Activated CD8-positive, alpha-beta memory T cell treated with anti-CD3 and anti-CD28 coated beads, Interleukin-2, amount 50 U/mL, for 1 hour (primary cell): ENCODE measurements around the gene RMND5A.
"Not testable (repeated sequence)": the region's sequence is repeated elsewhere in the genome, so short reads cannot be mapped to it uniquely, and the experiment has no call there.

Experiments used
- DNase-seq: peaks from one replicate; pipeline ENCODE4 v3.0.0-alpha.2; 2020; ENCODE audit errors: extremely low read depth

RMND5A gene

DNA sequence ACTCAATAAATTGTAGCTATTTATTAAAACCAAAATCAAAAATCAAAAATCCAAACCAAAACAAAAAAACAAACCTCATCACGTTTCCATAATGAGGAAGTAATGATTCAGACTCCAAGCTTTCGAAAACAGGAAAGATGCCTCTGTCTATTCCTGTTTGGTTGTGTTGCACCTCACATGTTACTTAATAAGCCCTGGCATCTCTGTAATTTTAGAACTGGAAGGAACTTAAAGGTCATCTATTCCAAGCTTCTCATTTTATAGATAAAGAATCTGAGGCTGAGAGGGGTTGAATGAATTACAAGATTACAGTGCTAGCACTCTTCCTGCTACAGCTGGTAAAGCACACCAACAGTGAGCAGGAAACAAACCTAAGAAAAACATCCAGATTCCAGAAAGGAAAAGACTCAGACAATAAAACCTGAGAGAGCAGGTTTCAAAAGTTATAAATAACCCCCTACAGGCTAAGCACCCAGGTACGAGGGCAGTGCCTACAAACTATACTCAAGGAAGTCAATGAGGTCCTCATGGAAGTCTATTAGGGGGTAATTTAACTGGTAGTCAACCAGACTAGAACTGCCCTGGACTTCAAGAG is 5.4 kb upstream of the RMND5A start:
- DNase-seq: not testable (repeated sequence)

DNA sequence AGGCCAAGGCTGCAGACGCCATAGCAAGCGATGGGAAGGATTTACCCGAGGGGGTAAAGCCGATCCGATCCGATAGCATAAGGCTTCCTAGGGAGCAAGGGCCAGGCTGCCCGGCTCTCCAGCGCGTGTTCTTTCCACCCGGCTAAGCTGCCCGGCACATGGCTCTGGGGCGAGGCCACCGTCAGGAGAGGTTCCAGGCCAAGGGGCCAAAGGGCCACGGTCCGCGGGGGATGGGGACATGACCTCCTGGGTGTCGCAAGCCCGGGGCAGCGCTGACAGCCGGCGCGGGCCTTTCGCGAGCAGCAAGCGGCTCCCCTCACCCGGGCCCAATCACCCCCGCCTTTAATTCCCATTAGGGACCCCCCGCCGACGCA is 841 bp upstream of the RMND5A start:
- DNase-seq: not testable (repeated sequence)

DNA sequence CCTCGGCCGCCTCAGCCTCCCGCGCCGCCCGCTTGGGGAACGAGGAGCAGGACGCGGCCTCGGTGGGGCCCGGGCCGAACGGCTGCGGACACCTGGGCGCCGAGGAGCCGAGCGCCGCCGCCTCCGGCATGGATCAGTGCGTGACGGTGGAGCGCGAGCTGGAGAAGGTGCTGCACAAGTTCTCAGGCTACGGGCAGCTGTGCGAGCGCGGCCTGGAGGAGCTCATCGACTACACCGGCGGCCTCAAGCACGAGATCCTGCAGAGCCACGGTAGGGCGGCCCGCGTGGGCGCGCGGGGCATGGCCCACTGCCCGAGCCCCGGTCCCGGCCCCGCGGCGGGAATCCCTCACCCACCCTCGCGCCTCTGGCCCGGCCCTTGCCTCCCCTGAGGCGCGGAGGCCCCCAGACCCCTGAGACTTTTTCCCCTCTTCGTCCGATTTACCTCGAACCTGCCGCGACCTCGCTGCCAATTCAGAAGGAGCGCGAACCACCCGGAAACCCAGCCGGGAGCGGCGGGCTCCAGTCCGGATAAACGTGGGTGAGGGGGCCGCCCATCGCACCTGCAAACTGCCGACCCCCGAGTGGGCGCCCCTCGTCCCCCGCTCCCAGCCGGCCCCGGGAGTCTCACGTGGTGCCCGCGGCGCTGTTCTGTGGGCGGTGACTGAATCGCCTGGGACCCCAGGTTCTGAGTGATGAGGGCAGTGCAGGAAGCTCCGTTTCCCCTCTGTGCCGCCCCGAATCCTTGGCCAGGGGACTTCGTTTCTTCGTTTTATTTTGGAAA is 639 bp downstream of the RMND5A start:
- DNase-seq: not testable (repeated sequence)

DNA sequence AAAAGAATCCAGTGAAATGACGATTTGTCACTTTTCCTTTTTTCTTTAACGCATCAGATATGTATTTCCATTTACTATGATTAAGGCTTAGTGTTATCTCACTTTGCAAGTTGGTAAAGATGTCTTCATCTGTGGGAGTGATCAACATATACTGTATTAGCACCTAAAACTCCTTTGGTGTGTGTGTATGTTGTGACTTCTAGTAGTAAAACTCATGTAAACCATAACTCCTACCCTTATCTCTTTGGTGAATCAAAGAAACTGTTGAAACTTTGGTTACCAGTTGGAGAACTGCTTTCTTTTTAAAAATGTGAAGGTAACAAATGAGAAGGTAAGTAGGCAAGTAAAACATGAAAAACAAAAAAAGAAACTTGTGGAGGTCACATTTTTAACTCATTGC is 5.6 kb downstream of the RMND5A start:
- not testable (repeated sequence) for DNase-seq

DNA sequence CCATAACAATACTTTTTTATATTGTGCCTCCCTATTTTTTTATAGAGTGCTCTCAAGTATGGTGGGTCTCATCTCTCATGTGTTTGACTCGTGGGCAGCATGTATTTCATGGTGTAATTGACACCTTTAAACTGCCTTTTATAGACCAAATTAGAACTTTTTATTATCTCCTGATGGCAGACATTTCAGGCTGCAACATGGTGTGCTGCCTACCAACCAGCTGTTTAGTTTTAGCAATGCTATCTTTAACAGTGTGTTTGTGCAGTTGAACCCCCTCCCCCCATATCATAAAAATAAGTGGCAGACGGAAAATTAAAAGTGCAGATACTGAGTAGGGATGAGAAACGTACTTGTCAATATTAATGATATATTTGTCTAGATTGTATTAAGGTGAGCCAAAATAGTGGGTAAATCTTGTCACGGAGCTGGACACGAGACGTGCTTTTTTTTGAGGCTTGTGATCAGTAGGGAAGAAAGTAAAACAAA is 12.0 kb downstream of the RMND5A start:
- DNase-seq: not testable (repeated sequence)

DNA sequence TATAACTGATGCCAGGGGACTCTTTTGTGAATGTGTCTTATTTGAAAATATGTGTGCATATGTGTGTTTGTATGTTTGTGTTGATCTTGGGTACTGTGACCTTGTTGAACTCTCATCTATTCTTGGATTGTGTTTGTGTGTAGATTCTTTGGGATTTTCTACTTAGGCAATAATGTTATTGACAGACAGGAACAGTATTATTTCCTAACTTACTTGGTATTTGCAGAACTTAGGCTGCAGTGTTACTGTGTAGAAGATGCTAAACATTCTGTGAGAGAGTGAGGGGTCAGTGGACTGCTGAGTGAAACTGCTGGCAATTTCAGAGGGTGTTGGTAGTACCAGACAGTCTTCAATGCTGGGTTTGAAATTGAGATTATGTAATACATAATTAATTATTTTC is 12.7 kb downstream of the RMND5A start:
- not testable (repeated sequence) for DNase-seq

DNA sequence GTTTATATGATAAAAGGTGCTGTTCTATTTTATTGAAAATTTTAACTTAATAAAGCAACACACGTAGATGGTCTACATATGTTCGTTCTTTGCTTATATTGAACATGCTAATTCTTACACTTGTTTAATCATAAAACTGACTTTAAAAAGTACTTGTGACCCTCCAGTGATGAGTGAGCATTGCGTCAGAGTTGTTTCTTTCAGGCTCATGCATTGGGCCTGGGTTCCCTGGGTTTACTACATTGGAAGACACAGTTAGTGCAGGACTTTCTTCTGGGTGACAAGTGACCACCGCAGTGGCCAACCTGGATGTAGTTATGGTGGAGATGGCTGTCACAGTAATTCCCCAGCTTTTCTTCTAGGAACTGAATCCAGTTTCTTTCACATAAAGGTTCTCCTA is 13.4 kb downstream of the RMND5A start:
- not testable (repeated sequence) for DNase-seq

DNA sequence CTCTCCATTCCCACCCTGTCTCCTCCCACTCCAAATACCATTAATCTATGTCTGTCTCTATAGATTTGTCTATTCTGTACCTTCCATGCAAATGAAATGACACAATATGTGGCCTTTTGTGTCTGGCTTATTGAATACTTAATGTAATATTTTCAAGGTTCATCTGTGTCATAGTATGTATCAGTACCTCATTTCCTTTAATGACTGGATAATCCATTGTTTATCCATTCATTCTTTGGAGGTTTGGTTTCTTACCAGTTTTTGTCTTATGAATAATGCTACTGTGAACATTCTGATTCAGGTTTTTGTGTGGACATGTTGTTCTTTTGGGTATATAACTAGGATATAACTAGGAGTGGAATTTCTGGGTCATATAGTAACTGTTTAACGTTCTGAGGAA is 14.8 kb downstream of the RMND5A start:
- DNase-seq: not testable (repeated sequence)

DNA sequence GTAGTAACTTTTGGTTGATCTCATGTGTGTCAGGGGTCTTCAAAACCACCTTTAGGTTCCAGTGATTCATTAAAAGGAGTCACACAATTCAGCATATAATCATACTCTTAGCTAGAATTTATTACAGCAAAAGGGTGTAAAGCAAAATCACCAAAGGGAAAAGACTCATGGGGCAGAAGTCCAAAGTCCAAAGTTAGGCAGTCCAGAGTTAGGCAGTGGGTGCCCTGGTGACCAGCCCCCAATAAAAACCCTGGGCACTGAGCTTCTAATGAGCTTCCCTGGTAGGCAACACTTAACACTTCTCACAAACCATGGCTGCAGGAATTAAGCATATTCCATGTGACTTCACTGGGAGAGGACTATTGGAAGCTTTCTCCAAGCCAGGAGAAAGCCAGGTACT is 19.4 kb downstream of the RMND5A start:
- not testable (repeated sequence) for DNase-seq

DNA sequence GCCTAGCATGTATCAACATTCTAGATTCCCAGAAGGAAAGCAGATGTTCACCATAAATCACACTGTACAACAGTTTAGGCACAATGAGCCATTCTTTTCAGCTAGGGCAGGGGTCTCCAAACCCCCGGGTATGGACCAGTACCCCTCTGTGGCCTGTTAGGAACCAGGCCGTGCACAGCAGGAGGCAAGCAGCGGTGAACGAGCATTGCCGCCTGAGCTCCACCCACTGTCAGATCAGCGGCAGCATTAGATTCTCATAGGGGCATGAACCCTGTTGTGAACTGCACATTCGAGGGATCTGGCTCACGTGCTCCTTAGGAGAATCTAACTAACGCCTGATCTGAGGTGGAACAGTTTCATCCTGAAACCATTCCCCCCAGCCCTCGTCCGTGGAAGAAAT is 19.8 kb downstream of the RMND5A start:
- not testable (repeated sequence) for DNase-seq

DNA sequence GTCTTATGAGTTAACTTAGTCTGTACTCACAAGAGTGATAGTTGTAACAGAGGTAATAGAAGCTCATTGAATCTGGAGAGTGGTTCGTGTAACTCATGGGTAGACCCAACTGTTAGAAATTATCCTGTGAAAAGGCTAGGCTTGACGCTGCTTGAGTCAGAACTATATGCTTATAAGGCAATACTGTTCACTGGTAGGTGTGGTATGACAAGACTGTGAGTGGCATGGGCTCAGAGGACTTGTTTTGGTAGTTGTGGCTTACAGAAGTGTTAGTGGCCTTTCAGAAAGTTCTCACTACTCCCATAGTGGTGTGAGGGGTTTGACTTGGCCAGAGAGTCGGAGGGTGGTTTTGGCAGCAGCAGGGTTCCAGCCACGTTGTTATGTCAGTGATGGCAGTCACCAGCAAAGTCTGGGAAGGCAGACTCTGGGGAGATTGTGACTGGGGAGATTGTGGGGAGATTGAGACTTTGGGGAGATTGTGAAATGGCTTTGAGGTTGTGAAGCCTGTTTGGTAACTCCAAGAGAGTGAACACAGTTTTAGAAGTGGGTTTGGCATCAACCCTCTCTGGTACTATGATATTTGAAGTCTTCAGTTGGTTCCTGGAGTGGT is 21.9 kb downstream of the RMND5A start:
- not testable (repeated sequence) for DNase-seq

DNA sequence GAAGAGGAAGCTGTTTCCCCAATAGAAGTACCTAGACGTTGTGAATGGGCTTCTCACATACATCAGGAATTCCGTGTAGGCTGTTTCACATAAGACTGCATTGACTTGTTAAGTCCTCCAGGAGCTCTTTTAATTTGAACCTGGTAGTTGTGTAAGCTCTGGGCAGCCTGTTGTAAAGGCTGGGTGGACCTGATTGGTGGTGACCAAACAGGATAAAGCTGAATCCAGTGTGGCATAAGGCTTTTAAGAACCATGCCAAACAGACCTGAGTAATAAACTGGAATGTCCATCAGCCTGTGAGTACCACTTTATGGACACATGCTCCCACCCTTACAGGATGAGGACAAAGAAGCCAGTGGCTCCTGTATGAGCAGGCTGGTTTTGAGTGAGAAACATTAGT is 24.1 kb downstream of the RMND5A start:
- no peak for DNase-seq

DNA sequence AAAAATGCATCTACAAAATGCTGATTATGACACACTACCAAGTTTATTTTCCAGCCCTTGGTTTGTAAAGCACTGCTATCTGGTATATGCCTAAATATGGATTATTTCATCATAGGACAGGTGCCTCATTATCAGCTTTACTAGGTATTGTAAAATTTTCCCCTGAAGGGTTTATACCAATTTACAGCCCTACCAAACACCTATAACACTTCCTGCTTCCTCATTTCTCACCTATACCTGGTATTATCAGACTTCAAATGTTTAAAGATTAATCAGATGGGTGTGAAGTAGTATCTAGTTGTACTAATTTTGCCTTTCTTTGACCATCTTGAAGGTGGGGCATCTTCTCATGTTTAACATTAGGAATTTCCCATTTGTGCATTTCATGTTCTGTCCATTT is 26.8 kb downstream of the RMND5A start:
- no peak for DNase-seq

DNA sequence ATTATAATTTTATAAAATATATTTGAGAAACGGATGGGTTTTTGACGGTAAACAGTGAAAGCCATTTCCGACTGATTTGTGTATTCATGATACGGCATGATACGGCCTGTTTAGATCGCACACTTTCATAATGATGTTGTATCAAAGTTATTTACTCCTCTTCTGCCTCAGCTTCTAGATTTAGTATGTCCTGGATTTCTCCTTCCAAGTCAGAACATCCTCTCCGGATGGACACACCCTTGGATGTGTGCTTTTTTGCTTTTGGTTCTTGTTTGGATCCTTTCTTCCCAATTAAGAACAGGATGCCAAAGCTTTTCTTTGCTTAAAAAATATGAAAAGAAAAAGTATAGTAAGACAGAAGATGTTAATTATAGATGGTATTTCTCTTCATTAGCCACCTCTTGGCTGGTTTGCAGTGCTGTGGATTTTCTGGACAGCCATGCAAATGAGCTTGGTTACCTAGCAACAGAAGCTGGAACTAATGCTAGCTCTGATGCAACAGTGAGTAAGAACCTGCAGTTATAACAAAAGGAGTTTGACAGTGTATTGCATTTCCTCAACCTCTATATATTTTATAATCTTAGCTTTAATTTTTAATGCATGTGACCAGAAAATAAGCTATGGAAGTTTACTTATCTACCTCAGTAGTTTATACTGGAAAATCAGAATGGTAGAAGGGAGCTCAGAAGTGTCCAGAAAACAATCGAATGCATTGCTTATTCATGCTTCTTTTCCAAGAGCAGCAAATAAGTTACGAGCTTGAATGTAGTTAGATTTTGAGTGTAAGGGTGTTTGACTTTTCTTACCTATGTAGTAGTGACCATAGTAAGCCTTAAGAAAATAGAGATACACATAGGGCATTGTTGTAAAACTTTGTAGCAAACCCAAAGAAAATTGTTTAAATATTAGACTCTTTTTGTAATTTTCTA is 27.9 kb downstream of the RMND5A start:
- DNase-seq: no peak

DNA sequence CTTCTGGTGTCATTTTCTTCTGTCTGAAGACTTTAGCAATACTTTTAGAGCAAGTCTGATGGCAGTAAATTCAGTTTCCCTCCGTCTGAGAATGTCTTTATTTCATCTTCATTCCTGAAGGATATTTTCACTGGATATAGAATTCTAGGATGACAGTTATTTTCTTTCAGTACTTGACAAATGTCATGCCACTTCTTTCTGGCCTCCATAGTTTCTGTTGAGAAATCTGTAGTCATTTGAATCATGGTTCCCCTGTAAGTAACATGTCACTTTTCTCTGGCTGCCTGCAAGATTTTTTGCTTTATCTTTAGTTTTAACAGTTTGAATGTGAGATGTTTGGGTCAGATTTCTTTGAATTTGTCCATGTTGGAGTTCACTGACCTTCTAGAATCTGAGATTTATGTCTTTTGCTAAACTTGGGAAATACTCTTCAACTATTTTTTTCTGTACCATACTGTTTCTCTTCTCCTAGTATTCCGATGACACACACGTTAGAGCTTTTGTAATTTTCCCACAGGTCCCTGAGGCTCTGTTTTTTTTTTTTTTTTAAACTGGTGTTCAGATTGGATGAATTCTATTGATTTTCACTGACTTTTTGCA is 30.2 kb downstream of the RMND5A start:
- no peak for DNase-seq

DNA sequence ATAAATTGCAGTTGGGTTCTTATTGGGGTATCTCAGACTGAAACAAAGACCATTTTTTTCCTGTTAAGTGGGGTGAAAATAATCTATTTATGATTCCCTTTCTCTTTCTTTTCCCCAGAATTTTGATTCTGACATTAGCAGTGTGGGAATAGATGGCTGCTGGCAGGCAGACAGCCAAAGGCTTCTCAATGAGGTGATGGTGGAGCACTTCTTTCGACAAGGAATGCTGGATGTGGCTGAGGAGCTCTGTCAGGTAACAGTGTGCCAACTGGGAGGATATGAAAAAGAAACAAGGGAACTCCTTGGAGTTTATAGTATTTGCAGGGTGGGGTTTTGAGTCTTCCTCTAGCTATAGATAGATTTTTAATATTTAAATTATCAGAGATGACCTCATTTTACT is 31.7 kb downstream of the RMND5A start:
- DNase-seq: no peak

DNA sequence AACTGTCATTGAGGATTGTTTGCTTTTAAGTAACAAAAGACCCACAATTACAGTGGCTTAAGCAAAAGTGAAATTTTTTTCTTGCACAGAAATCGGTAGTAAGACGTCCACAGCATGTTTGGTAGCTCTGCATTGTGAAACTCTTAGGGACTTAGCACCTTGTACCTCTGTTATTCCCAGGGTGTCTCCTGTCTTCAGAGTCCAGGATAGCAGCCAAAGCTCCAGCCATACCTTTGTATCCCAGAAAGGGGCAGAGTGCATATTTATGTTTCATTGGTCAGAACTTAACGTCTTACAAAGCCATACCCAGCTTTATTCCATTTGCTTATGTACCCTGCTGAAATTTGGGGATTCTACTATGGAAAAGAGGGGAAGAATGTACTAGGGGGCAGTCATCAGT is 32.8 kb downstream of the RMND5A start:
- DNase-seq: no peak

DNA sequence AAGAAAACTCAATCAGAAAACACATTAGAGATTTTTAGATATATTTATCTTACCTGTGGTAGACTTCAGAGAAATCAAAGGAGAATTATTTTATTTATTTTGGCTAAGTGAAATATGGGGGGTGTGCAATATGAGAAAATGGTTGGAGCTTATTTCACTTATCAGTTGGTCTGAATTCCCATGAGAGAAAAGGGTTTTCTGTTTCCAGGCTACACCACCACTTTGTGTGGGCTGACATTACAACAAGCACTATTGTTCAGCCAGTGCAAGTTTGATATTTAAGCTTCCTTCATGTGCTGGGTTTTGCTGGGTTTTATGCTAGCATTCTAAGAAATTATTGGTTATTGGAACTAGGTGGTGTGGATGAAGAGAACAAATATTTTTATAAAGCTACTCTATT is 33.5 kb downstream of the RMND5A start:
- DNase-seq: no peak

DNA sequence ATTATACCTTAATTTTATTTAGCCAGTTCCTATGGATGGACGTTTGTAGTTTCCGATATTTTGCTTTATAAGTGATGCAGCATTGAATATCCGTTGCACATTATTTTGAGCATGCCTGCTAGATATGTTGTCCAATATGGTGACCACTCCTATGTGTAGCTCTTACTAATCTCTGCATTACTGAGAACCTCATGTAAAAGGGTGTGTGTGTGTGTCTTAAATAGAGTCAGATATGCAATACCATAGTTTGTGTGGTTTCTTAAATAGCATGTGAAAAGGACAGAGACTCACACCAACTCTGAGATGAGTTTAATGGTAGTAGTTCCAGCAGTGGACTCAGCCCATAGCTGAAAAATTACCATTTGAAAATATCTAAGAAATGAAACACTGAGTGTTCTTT is 38.3 kb downstream of the RMND5A start:
- no peak for DNase-seq

DNA sequence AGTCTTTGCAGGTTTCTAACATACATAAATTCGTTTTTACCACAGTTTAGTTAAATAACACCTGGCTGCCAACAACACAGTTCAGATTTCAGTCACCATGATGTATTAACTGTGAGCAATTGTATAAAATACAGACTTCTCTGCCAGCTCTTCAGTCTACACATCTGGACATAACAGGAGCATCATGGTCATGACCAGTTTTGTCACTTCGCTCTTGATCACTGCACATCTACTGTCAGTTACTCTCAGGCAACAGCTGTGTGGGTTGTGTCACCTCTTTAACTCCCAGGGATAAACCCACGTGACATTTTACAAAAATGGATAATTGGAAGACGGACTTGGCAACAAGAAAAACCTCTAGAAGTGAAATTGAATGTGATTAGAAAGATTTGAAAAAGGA is 40.3 kb downstream of the RMND5A start:
- no peak for DNase-seq

DNA sequence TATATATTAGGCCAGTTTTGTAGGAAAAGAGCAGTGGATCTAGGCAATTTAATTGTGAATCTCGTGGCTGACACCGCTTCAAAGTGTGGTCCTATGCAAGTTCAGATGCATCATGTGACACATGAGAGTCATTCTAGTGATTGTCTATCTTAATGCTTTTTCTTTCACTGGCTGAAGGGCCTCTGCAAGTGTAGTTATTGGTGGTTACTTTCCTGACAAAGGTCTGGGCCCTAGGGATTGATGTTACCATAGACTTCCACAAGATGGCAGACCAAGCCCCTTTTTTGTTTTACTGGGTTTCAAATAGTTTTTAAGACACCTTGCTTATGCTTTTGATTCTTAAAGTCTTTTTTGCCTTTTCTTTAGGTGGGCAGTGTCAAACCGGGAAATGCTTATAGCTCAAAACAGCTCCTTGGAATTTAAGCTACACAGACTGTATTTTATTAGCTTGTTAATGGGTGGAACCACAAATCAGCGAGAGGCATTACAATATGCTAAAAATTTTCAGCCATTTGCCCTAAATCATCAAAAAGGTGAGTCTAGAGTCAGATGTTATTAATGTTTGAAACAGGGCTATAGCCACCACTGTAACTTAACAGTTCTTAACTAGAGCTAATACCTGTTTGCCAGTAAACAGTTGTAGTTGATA is 44.7 kb downstream of the RMND5A start:
- DNase-seq: no peak
